Natural killer cell (primary cell): ENCODE measurements around the gene ZBTB40. TPM values are rescaled to one million over a fixed set of nuclear protein-coding genes. Genes with fewer than 3 reads are reported as not detected.

Source experiments
- ATAC-seq, 3 donors: fragments of 150-1000 bp in 2 of 3; fragments of 200-7000 bp in 1 of 3; cut with Tn5 transposase; 1 replicate in 1 of 3; 2 replicates in 2 of 3; pipeline ENCODE4 v1.10.0; 2021; ENCODE audit warnings: mild to moderate bottlenecking in 2 of 3, moderate library complexity in 2 of 3
- DNase-seq, 2 donors: peaks; one replicate each; pipeline versions ENCODE4 v3.0.0 to v3.0.0-alpha.2; 2013 to 2021; ENCODE audit warnings: mixed read lengths in 1 of 2
- H3K27ac ChIP-seq: one replicate; pipeline ENCODE4 v1.5.1; 2013; ENCODE audit warnings: mild to moderate bottlenecking, low read length
- H3K27me3 ChIP-seq: one replicate; pipeline ENCODE4 v1.6.1; 2013; ENCODE audit warnings: low read length; ENCODE audit not compliant: control insufficient read depth, insufficient read depth
- H3K36me3 ChIP-seq: one replicate; pipeline ENCODE4 v1.6.1; 2013; ENCODE audit warnings: low read length; ENCODE audit not compliant: control insufficient read depth, insufficient read depth
- H3K4me1 ChIP-seq: one replicate; pipeline ENCODE4 v1.6.1; 2013; ENCODE audit warnings: low read length; ENCODE audit not compliant: control insufficient read depth, insufficient read depth
- H3K4me3 ChIP-seq: one replicate; pipeline ENCODE4 v1.5.1; 2013; ENCODE audit warnings: low read length
- H3K9me3 ChIP-seq: one replicate; pipeline ENCODE4 v1.6.1; 2013; ENCODE audit warnings: low read length; ENCODE audit not compliant: control insufficient read depth, insufficient read depth
- H3K27ac Mint-ChIP-seq, 2 donors: one replicate each; pipeline ENCODE4 v1.8.0; 2022; ENCODE audit warnings: mild to moderate bottlenecking in 2 of 2, mixed read lengths in 2 of 2, moderate library complexity in 1 of 2
- H3K27me3 Mint-ChIP-seq, 2 donors: one replicate each; pipeline ENCODE4 v1.8.0; 2022; ENCODE audit warnings: low read depth in 2 of 2, mixed read lengths in 2 of 2
- H3K36me3 Mint-ChIP-seq: one replicate; pipeline ENCODE4 v1.8.0; 2022; ENCODE audit warnings: mixed read lengths
- H3K4me1 Mint-ChIP-seq, 2 donors: one replicate each; pipeline ENCODE4 v1.8.0; 2022; ENCODE audit warnings: mixed read lengths in 2 of 2
- H3K4me3 Mint-ChIP-seq: one replicate; pipeline ENCODE4 v1.8.0; 2022; ENCODE audit warnings: mild to moderate bottlenecking, moderate library complexity, mixed read lengths
- H3K9me3 Mint-ChIP-seq, 2 donors: one replicate each; pipeline ENCODE4 v1.8.0; 2022; ENCODE audit warnings: mixed read lengths in 2 of 2
- CTCF ChIP-seq: fragments of 200-600 bp; IDR thresholded peaks from one replicate; pipeline ENCODE4 v1.8.0; 2022; ENCODE audit warnings: antibody characterized with exemption
- WGBS: methylation state at CpG from one replicate; pipeline ENCODE4 v1.1.7; 2013; ENCODE audit warnings: missing lambda C conversion rate; ENCODE audit not compliant: insufficient coverage; 5-methylcytosine and 5-hydroxymethylcytosine counted together
- intact Hi-C: fragments of 100-400 bp; cut with micrococcal nuclease; formaldehyde crosslinking; loops from one replicate; pipeline ENCODE4 v1.14.2; 2022
- total RNA-seq, 4 donors: library from RNA; stranded (reverse); fragments of 120-200 nt in 1 of 4; gene quantifications; one replicate each; pipeline versions ENCODE4 v1.2.3 to v1.2.4, GENCODE V29; 2013 to 2022

ZBTB40 gene
- total RNA-seq, 3 donors from 2014 or later (not counting 1 experiment from before 2014, with no cell fraction given): 32.9 to 37.6 (median 36.7) TPM

- Mint-ChIP-seq H3K36me3 (no peaks in the 10 kb centered on the region), H3K4me1 (peaks cover 4% of the 10 kb centered on the region in 2 donors), H3K27me3 (peaks cover 0 to 7% of the 10 kb centered on the region in 2 donors), H3K27ac (peak overlapping the region in 1 of 2 donors; percentile 10), H3K9me3 (no peaks in the 10 kb centered on the region), H3K4me3 (peak overlapping the region; percentile 72)
- peak; percentile 20 to 65 for DNase-seq
- intact Hi-C loops: loop anchor here (2.0 kb wide), 1 partner anchor 22 kb away; the partner anchor contains the start of gene ZBTB40
- Histone ChIP-seq H3K36me3 (no peaks in the 10 kb centered on the region), H3K27ac (no peak overlapping the region), H3K27me3 (no peaks in the 10 kb centered on the region), H3K4me3 (peak overlapping the region; percentile 31), H3K9me3 (no peaks in the 10 kb centered on the region), H3K4me1 (peaks cover 3% of the 10 kb centered on the region)
- ATAC-seq: peak; percentile 59 to 96 (median 88)
- TF ChIP-seq CTCF: no peak
- WGBS: 43% methylated on average over 4 of the region's 5 CpGs
These were observed 23.0 kb upstream of the ZBTB40 start for GRCh38 chr1:22428672-22429071.

DNA sequence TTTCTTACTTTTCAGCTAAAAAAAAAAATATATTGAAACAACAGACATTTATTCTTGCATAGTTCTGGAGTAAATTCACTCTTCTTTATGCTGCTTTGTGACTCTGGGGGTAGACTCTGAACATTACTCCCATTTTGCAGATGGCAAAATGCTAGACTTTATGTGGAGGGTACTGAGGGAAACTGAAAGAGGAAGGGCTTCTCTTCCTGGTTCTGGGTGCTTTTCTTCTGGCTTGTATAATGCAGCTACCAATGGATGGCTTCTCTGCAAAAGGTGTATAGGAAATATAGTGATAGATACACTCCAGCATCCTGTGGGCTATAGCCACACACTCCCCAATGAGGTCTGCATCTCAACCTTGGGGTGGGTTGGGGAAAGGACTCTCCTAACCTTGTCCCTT, 19.7 kb upstream of the ZBTB40 start:
- no peaks in the 10 kb centered on the region for H3K9me3 ChIP-seq
- DNase-seq (no peak), ATAC-seq (no peak)
- peaks cover 3% of the 10 kb centered on the region for H3K4me1 ChIP-seq
- H3K9me3 Mint-ChIP-seq: no peaks in the 10 kb centered on the region
- H3K4me3 Mint-ChIP-seq: no peak overlapping the region
- peaks cover 7 to 33% of the 10 kb centered on the region in 2 donors for H3K27me3 Mint-ChIP-seq
- H3K27ac Mint-ChIP-seq: no peak overlapping the region
- no peak for TF ChIP-seq CTCF
- peaks cover 4% of the 10 kb centered on the region in 2 donors for H3K4me1 Mint-ChIP-seq
- no peak overlapping the region for H3K27ac ChIP-seq
- no peaks in the 10 kb centered on the region for H3K27me3 ChIP-seq
- H3K4me3 ChIP-seq: no peak overlapping the region
- H3K36me3 ChIP-seq: no peaks in the 10 kb centered on the region
- no peaks in the 10 kb centered on the region for H3K36me3 Mint-ChIP-seq
- intact Hi-C loops: no loop called here

- no peak for ATAC-seq
- Mint-ChIP-seq H3K36me3 (peaks cover 6% of the 10 kb centered on the region), H3K9me3 (peaks cover 2 to 3% of the 10 kb centered on the region in 2 donors), H3K27me3 (peaks cover 7 to 50% of the 10 kb centered on the region in 2 donors), H3K4me3 (no peak overlapping the region), H3K27ac (no peak overlapping the region), H3K4me1 (no peaks in the 10 kb centered on the region)
- intact Hi-C loops: no loop called here
- no peaks in the 10 kb centered on the region for H3K27me3 ChIP-seq
- no peak for TF ChIP-seq CTCF
- H3K36me3 ChIP-seq: no peaks in the 10 kb centered on the region
- no peaks in the 10 kb centered on the region for H3K4me1 ChIP-seq
- no peaks in the 10 kb centered on the region for H3K9me3 ChIP-seq
- H3K27ac ChIP-seq: no peak overlapping the region
- H3K4me3 ChIP-seq: no peak overlapping the region
- no peak for DNase-seq
- 80% methylated on average over 6 of the region's 6 CpGs for WGBS
These were observed 16.9 kb upstream of the ZBTB40 start for GRCh38 chr1:22434717-22435116.

DNA sequence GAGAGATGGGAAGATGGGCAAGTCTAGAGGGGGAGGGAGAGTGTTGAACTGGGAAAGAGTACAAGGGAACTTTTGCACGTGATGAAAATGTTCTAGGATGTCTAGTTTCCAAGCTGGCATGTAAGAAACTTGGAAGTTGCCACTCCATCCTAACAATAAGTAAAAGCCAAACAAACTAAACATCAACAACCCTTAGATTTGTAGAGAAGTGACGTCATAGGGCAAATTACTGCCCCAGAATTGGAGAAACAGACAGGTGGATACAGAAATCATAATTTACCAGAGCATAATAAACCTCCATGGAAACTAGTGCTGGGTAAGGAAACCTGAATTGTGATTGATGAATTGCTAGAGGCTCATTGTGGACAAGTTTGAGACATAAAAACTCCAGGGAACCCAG, 14.7 kb upstream of the ZBTB40 start:
- no peaks in the 10 kb centered on the region for H3K4me1 Mint-ChIP-seq

More for the DNA sequence above, 14.7 kb upstream of the ZBTB40 start:
- WGBS: no CpG with 5 or more reads among the region's 2 CpGs
- ATAC-seq: no peak
- intact Hi-C loops: no loop called here
- peaks cover 1% of the 10 kb centered on the region for H3K27me3 ChIP-seq
- H3K9me3 Mint-ChIP-seq: peaks cover 5 to 11% of the 10 kb centered on the region in 2 donors
- peaks cover 28% of the 10 kb centered on the region for H3K36me3 Mint-ChIP-seq
- H3K36me3 ChIP-seq: no peaks in the 10 kb centered on the region
- TF ChIP-seq CTCF: no peak
- no peak overlapping the region for H3K27ac ChIP-seq
- no peak overlapping the region for H3K27ac Mint-ChIP-seq
- H3K4me3 Mint-ChIP-seq: no peak overlapping the region
- H3K9me3 ChIP-seq: peaks cover 4% of the 10 kb centered on the region
- peaks cover 9 to 59% of the 10 kb centered on the region in 2 donors for H3K27me3 Mint-ChIP-seq
- no peak overlapping the region for H3K4me3 ChIP-seq
- DNase-seq: no peak
- no peaks in the 10 kb centered on the region for H3K4me1 ChIP-seq
